Measurements from ENCODE around the gene SASH1.

SASH1 gene

GRCh38 chr6:148502083-148502772 is 159.6 kb downstream of the SASH1 start:
- DNase-seq, result no peak

GRCh38 chr6:148502773-148503135 is 160.1 kb downstream of the SASH1 start:
- no peak for DNase-seq

- DNase-seq, result no peak
These were observed 161.1 kb downstream of the SASH1 start for GRCh38 chr6:148503703-148504102.

GRCh38 chr6:148507774-148508173 is 165.1 kb downstream of the SASH1 start:
- no peak for DNase-seq

GRCh38 chr6:148508401-148509041 is 165.9 kb downstream of the SASH1 start:
- DNase-seq, result no peak

GRCh38 chr6:148509119-148509799 is 166.6 kb downstream of the SASH1 start:
- no peak for DNase-seq

GRCh38 chr6:148509800-148510581 is 167.4 kb downstream of the SASH1 start:
- no peak for DNase-seq

GRCh38 chr6:148513145-148514071 is 170.8 kb downstream of the SASH1 start:
- no peak for DNase-seq

- no peak for DNase-seq
These were observed 171.6 kb downstream of the SASH1 start for GRCh38 chr6:148514091-148514845.

- DNase-seq, result no peak
These were observed 173.6 kb downstream of the SASH1 start for GRCh38 chr6:148516217-148516616.

GRCh38 chr6:148516617-148517016 is 174.0 kb downstream of the SASH1 start:
- DNase-seq, result no peak

GRCh38 chr6:148517470-148517869 is 174.8 kb downstream of the SASH1 start:
- DNase-seq, result no peak

- no peak for DNase-seq
These were observed 176.0 kb downstream of the SASH1 start for GRCh38 chr6:148518511-148519156.

- DNase-seq, result no peak
These were observed 177.6 kb downstream of the SASH1 start for GRCh38 chr6:148520109-148520841.

GRCh38 chr6:148521158-148521557 is 178.5 kb downstream of the SASH1 start:
- no peak for DNase-seq

- no peak for DNase-seq
These were observed 178.9 kb downstream of the SASH1 start for GRCh38 chr6:148521586-148521985.

GRCh38 chr6:148523048-148523447 is 180.4 kb downstream of the SASH1 start:
- DNase-seq, result no peak

- DNase-seq, result no peak
These were observed 180.9 kb downstream of the SASH1 start for GRCh38 chr6:148523551-148523950.

- no peak for DNase-seq
These were observed 181.8 kb downstream of the SASH1 start for GRCh38 chr6:148524471-148524882.

GRCh38 chr6:148524976-148525375 is 182.3 kb downstream of the SASH1 start:
- DNase-seq, result no peak

Measured in stimulated activated CD4-positive, alpha-beta T cell treated with anti-CD3 and anti-CD28 coated beads, Interleukin-4, amount 100 ng/mL, for 4 hours (primary cell).